ENCODE data around the gene VANGL1. TPM values are rescaled to one million over a fixed set of nuclear protein-coding genes. Genes with fewer than 3 reads are reported as not detected.

Gene VANGL1
- total RNA-seq, 1 experiment from 2014 or later: 13.6 TPM

DNA sequence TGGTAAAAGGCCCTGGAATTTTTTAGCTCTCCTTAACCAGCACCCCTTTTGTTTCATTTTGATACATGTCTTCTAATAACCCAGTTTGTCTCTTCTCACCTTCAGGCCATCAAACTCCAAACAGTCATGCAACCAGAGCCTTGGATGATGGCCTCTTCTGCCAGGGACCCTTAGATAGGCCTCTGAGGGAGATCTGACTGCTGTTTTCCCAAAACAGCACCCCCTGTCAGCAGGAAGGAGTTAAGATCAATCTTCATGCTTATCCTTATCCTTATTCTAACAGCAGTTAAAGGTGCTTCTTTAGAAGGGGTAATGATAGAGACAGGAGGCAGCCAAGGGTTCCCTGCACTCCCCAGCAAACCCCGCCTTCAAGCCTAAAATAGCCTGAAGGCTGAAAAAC lies 49.5 kb upstream of the VANGL1 start:
- no peaks in the 10 kb centered on the region for H3K23me2 ChIP-seq (ENCODE audit: insufficient read length, low read depth, low read length, poor library complexity, severe bottlenecking)
- no peak overlapping the region for H2BK12ac ChIP-seq (ENCODE audit: insufficient read length, low read depth, low read length)
- no peak overlapping the region for H3K14ac ChIP-seq (ENCODE audit: insufficient read depth, low read length)
- no peak for DNase-seq
- no peak overlapping the region for H4K5ac ChIP-seq (ENCODE audit: insufficient read length, low read depth, low read length)
- no peak overlapping the region for H3T11ph ChIP-seq (ENCODE audit: low read length)
- H2AFZ ChIP-seq (ENCODE audit: low read length): no peak overlapping the region
- H3K56ac ChIP-seq (ENCODE audit: insufficient read length, low read depth, low read length): no peak overlapping the region
- H2BK120ac ChIP-seq (ENCODE audit: low read depth, low read length, poor library complexity, severe bottlenecking): no peak overlapping the region
- H2BK5ac ChIP-seq (ENCODE audit: insufficient read length, low read length): no peak overlapping the region
- no peaks in the 10 kb centered on the region for H3K79me1 ChIP-seq (ENCODE audit: insufficient read depth, low read depth, low read length, poor library complexity, severe bottlenecking)
- H2BK20ac ChIP-seq (ENCODE audit: low read depth, low read length, poor library complexity, severe bottlenecking): no peak overlapping the region
- H3K4me1 ChIP-seq (ENCODE audit: insufficient read depth, low read length): no peaks in the 10 kb centered on the region
- no peak overlapping the region for H3K23ac ChIP-seq (ENCODE audit: insufficient read length, low read depth, low read length)
- no CpG with 5 or more reads among the region's 1 CpG for whole genome bisulfite sequencing (ENCODE audit: extremely low coverage, insufficient read length, low lambda C conversion rate)
- H4K8ac ChIP-seq (replicated peaks; ENCODE audit: insufficient read length, low read depth, low read length): no peak overlapping the region
- TF ChIP-seq, protein P1, sequence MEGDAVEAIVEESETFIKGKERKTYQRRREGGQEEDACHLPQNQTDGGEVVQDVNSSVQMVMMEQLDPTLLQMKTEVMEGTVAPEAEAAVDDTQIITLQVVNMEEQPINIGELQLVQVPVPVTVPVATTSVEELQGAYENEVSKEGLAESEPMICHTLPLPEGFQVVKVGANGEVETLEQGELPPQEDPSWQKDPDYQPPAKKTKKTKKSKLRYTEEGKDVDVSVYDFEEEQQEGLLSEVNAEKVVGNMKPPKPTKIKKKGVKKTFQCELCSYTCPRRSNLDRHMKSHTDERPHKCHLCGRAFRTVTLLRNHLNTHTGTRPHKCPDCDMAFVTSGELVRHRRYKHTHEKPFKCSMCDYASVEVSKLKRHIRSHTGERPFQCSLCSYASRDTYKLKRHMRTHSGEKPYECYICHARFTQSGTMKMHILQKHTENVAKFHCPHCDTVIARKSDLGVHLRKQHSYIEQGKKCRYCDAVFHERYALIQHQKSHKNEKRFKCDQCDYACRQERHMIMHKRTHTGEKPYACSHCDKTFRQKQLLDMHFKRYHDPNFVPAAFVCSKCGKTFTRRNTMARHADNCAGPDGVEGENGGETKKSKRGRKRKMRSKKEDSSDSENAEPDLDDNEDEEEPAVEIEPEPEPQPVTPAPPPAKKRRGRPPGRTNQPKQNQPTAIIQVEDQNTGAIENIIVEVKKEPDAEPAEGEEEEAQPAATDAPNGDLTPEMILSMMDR (conservative IDR thresholded peaks at IDR 0.05): peak; percentile 41; the same call in 2 of the 3 replicates
- peaks cover 12 to 22% of the 10 kb centered on the region in 2 experiments for H3K9me3 Mint-ChIP-seq
- H3K9ac ChIP-seq (ENCODE audit: extremely low read depth, insufficient read length, low read length): no peak overlapping the region
- H3K4me3 Mint-ChIP-seq: no peak overlapping the region
- no peaks in the 10 kb centered on the region for H3K9me3 ChIP-seq (ENCODE audit: control insufficient read depth, low read depth, low read length)
- H3K79me2 ChIP-seq (ENCODE audit: insufficient read depth, low read length): no peaks in the 10 kb centered on the region
- no peaks in the 10 kb centered on the region for H4K20me1 ChIP-seq (ENCODE audit: control insufficient read depth, insufficient read depth, insufficient read length)
- no peaks in the 10 kb centered on the region for H3K27me3 ChIP-seq (ENCODE audit: insufficient read depth, low read length)
- H3K4ac ChIP-seq (ENCODE audit: low read depth, low read length): no peak overlapping the region
- no peak overlapping the region for H3K18ac ChIP-seq (ENCODE audit: insufficient read length, low read depth, low read length)
- no peak overlapping the region for H3K4me2 ChIP-seq (ENCODE audit: insufficient read depth, insufficient read length, low read length)
- no peaks in the 10 kb centered on the region for H3K27me3 Mint-ChIP-seq (ENCODE audit: low read depth)
- H3K27ac ChIP-seq (ENCODE audit: insufficient read length, low read depth, low read length): no peak overlapping the region
- H3K4me1 Mint-ChIP-seq: peaks cover 2 to 3% of the 10 kb centered on the region in 2 experiments; a peak in 1 of 4 replicates
- no peak overlapping the region; a peak in 1 of 7 replicates for H3K27ac Mint-ChIP-seq
- peaks cover 3 to 11% (median 8%) of the 10 kb centered on the region in 3 experiments; a peak in 5 of 7 replicates for H3K36me3 Mint-ChIP-seq (ENCODE audit: insufficient read depth in 1 of 3, low read depth in 3 of 3)
- no peak overlapping the region for H4K91ac ChIP-seq (ENCODE audit: insufficient read length, low read depth, low read length)
- H2AK5ac ChIP-seq (ENCODE audit: insufficient read length, low read length): no peak overlapping the region
- H2BK15ac ChIP-seq (ENCODE audit: low read depth, low read length): no peak overlapping the region

Measured in H9 (cell line).